Raji (cell line): ENCODE data around the gene MGLL.

Experiments used
- POLR2A ChIP-seq: IDR thresholded peaks from 2 replicates; pipeline ENCODE4 v1.6.1; 2011; ENCODE audit warnings: low read depth, low read length, control low read depth; ENCODE audit not compliant: insufficient read depth

The MGLL gene

GRCh38 chr3:127670761-127671522 lies 151.4 kb downstream of the MGLL start:
- TF ChIP-seq POLR2A, result no peak

- no peak for TF ChIP-seq POLR2A
Observed at GRCh38 chr3:127670229-127670559, 152.1 kb downstream of the MGLL start.

GRCh38 chr3:127669541-127670228 lies 152.6 kb downstream of the MGLL start:
- TF ChIP-seq POLR2A, result no peak

- no peak for TF ChIP-seq POLR2A
Observed at GRCh38 chr3:127668906-127669305, 153.4 kb downstream of the MGLL start.

- TF ChIP-seq POLR2A, result no peak
Observed at GRCh38 chr3:127667119-127667681, 155.1 kb downstream of the MGLL start.

GRCh38 chr3:127666676-127667075 lies 155.6 kb downstream of the MGLL start:
- no peak for TF ChIP-seq POLR2A

- TF ChIP-seq POLR2A, result no peak
Observed at GRCh38 chr3:127665586-127665985, 156.7 kb downstream of the MGLL start.

- TF ChIP-seq POLR2A, result no peak
Observed at GRCh38 chr3:127665165-127665564, 157.2 kb downstream of the MGLL start.

- TF ChIP-seq POLR2A, result no peak
Observed at GRCh38 chr3:127663151-127663550, 159.2 kb downstream of the MGLL start.

- no peak for TF ChIP-seq POLR2A
Observed at GRCh38 chr3:127662001-127662469, 160.3 kb downstream of the MGLL start.

GRCh38 chr3:127661600-127661999 lies 160.7 kb downstream of the MGLL start:
- TF ChIP-seq POLR2A, result no peak

GRCh38 chr3:127660621-127661251 lies 161.6 kb downstream of the MGLL start:
- TF ChIP-seq POLR2A, result no peak

GRCh38 chr3:127658234-127658633 lies 164.1 kb downstream of the MGLL start:
- no peak for TF ChIP-seq POLR2A

GRCh38 chr3:127656906-127657305 lies 165.4 kb downstream of the MGLL start:
- TF ChIP-seq POLR2A, result no peak

- TF ChIP-seq POLR2A, result no peak
Observed at GRCh38 chr3:127655641-127656040, 166.7 kb downstream of the MGLL start.

- TF ChIP-seq POLR2A, result no peak
Observed at GRCh38 chr3:127654374-127654773, 167.9 kb downstream of the MGLL start.

- TF ChIP-seq POLR2A, result no peak
Observed at GRCh38 chr3:127652246-127652995, 169.9 kb downstream of the MGLL start.
